ENCODE measurements around the gene PCSK7. TPM values are rescaled to one million over a fixed set of nuclear protein-coding genes. Genes with fewer than 3 reads are reported as not detected.

PCSK7 gene
- total and polyA plus RNA-seq, 2 of the 8 experiments (the other 6 are each of a cell fraction or from before 2014, with no cell fraction given) = 23.4 to 38.5 TPM

- CTCF ChIA-PET (ENCODE audit: partially characterized antibody) = interaction anchor here (0.7 to 18.7 kb wide), 4 partner anchors 10 to 233 kb away, joined by 3 to 449 read pairs (median 128); partner anchors contain the start of genes PCSK7, RNF214 and SIDT2
- TF ChIP-seq TBP (IDR thresholded peaks at IDR 0.05; ENCODE audit: low read depth, low read length) = no peak
- TF ChIP-seq RAD21 (IDR thresholded peaks at IDR 0.05 in 1 of 2, conservative IDR thresholded peaks at IDR 0.05 in 1 of 2; ENCODE audit: low read depth in 2 of 2, low read length in 2 of 2) = no peak
- no peak for TF ChIP-seq PHF8 (conservative IDR thresholded peaks at IDR 0.05; ENCODE audit: low read depth, low read length)
- no peak for TF ChIP-seq SP2 (IDR thresholded peaks at IDR 0.05; ENCODE audit: low read length)
- no peak for TF ChIP-seq EP300 (IDR thresholded peaks at IDR 0.05; ENCODE audit: borderline replicate concordance in 1 of 2, low read depth in 2 of 2, low read length in 2 of 2)
- TF ChIP-seq RXRA (IDR thresholded peaks at IDR 0.05; ENCODE audit: insufficient read depth, low read depth, low read length) = no peak
- TF ChIP-seq JUN (IDR thresholded peaks at IDR 0.05; ENCODE audit: low read depth, low read length) = no peak
- no peak for TF ChIP-seq POLR2AphosphoS5 (IDR thresholded peaks at IDR 0.05; ENCODE audit: low read depth, low read length)
- TF ChIP-seq GABPA (IDR thresholded peaks at IDR 0.05; ENCODE audit: borderline replicate concordance, insufficient read depth, low read length) = no peak
- no peak for TF ChIP-seq HDAC6 (IDR thresholded peaks at IDR 0.05; ENCODE audit: low read depth, low read length)
- TF ChIP-seq ZNF274 (IDR thresholded peaks at IDR 0.05; ENCODE audit: borderline replicate concordance, extremely low read depth, low read length) = no peak
- TF ChIP-seq KDM4A (IDR thresholded peaks at IDR 0.05; ENCODE audit: low read depth, low read length, severe bottlenecking) = no peak
- no peak for TF ChIP-seq GTF2F1 (IDR thresholded peaks at IDR 0.05; ENCODE audit: borderline replicate concordance, low read depth, low read length)
- no peak for TF ChIP-seq SP1 (IDR thresholded peaks at IDR 0.05; ENCODE audit: low read depth, low read length)
These were observed 36.1 kb downstream of the PCSK7 start for GRCh38 chr11:117195761-117196160.

More at GRCh38 chr11:117195761-117196160, 36.1 kb downstream of the PCSK7 start:
- Histone ChIP-seq H3K27ac (ENCODE audit: low read depth, low read length) (no peak overlapping the region), H3K79me1 (ENCODE audit: low read depth, low read length) (no peaks in the 10 kb centered on the region), H3K36me3 (ENCODE audit: control insufficient read depth in 2 of 4, insufficient read depth in 4 of 4, low read length in 3 of 4) (peaks cover 0 to 4% (median 0%) of the 10 kb centered on the region in 4 experiments; a peak in 1 of 8 replicates), H4K5ac (ENCODE audit: insufficient read length, low read depth, low read length) (no peak overlapping the region), H2AFZ (ENCODE audit: low read length) (no peak overlapping the region), H3K9me3 (ENCODE audit: insufficient read depth in 2 of 2, low read depth in 1 of 2, low read length in 1 of 2) (no peaks in the 10 kb centered on the region), H4K20me1 (replicated peaks in 1 of 2; ENCODE audit: control insufficient read depth in 1 of 2, insufficient read depth in 2 of 2, low read length in 2 of 2) (peaks cover 2% of the 10 kb centered on the region in 2 experiments), H3K9ac (replicated peaks in 1 of 4; ENCODE audit: extremely low read depth in 1 of 4, low read depth in 3 of 4, low read length in 3 of 4) (no peak overlapping the region; a peak in 1 of 7 replicates), H4K91ac (replicated peaks; ENCODE audit: insufficient read length, low read length) (no peak overlapping the region), H3K4ac (replicated peaks; ENCODE audit: insufficient read length, low read depth, low read length) (no peak overlapping the region), H2BK20ac (ENCODE audit: low read length) (no peak overlapping the region), H2BK120ac (replicated peaks; ENCODE audit: low read depth, low read length) (no peak overlapping the region), H4K8ac (ENCODE audit: extremely low read depth, insufficient read depth, low read length) (no peak overlapping the region), H3K18ac (ENCODE audit: extremely low read depth, low read length) (no peak overlapping the region), H3K14ac (ENCODE audit: insufficient read length) (no peak overlapping the region), H2BK15ac (ENCODE audit: low read length) (no peak overlapping the region), H3K56ac (replicated peaks; ENCODE audit: insufficient read length, low read depth, low read length) (no peak overlapping the region), H3K4me1 (replicated peaks in 1 of 4; ENCODE audit: control insufficient read depth in 3 of 4, insufficient read depth in 4 of 4, low read length in 3 of 4) (peaks cover 7 to 25% (median 23%) of the 10 kb centered on the region in 4 experiments), H2BK12ac (ENCODE audit: low read depth, low read length) (no peak overlapping the region), H2BK5ac (ENCODE audit: low read depth, low read length) (no peak overlapping the region), H3K4me3 (ENCODE audit: extremely low read depth in 1 of 4, insufficient read depth in 2 of 4, low read depth in 3 of 4, low read length in 4 of 4) (no peak overlapping the region), H3K27me3 (replicated peaks in 1 of 4; ENCODE audit: control insufficient read depth in 3 of 4, extremely low read depth in 1 of 4, insufficient read depth in 3 of 4, low read length in 3 of 4) (no peaks in the 10 kb centered on the region), H3K23me2 (ENCODE audit: low read depth, low read length) (peaks cover 6% of the 10 kb centered on the region; the same call in 1 of the 2 replicates), H3K4me2 (ENCODE audit: insufficient read depth in 1 of 2, low read depth in 2 of 2, low read length in 2 of 2) (no peak overlapping the region), H2AK5ac (ENCODE audit: low read depth, low read length) (no peak overlapping the region), H3K79me2 (ENCODE audit: control insufficient read depth in 1 of 2, insufficient read depth in 2 of 2, low read length in 2 of 2) (peaks cover 0 to 3% of the 10 kb centered on the region in 2 experiments; a peak in 1 of 4 replicates), H3K23ac (ENCODE audit: insufficient read length) (no peak overlapping the region)
- WGBS, 2 experiments (ENCODE audit: extremely low coverage in 1 of 2, insufficient coverage in 1 of 2, insufficient read length in 1 of 2, insufficient replicate concordance in 2 of 2, low coverage in 1 of 2, low lambda C conversion rate in 2 of 2, missing lambda C conversion rate in 1 of 2) = 93% methylated on average over 19 of the region's 19 CpGs; no CpG with 5 or more reads in 1 of the 2 experiments
- no peak for FAIRE-seq
- POLR2A ChIA-PET (ENCODE audit: partially characterized antibody) = interaction anchor here (0.9 to 3.0 kb wide), 6 partner anchors 7 to 31 kb away, joined by 3 to 11 read pairs (median 5); no protein-coding TSS in a partner anchor
- no peak for DNase-seq (ENCODE audit: low read depth in 1 of 2, low spot score in 2 of 2)

Measured in H1 (cell line).